Stimulated activated CD8-positive, alpha-beta memory T cell treated with anti-CD3 and anti-CD28 coated beads, Interleukin-12 subunit alpha, Interleukin-12 subunit beta, amount 100 ng/mL, for 1 hour (primary cell): ENCODE data around the gene PRKCZ.

ENCODE experiments used
- DNase-seq: peaks from one replicate; pipeline ENCODE4 v3.0.0-alpha.2; 2020; ENCODE audit warnings: low read depth

PRKCZ gene

DNA sequence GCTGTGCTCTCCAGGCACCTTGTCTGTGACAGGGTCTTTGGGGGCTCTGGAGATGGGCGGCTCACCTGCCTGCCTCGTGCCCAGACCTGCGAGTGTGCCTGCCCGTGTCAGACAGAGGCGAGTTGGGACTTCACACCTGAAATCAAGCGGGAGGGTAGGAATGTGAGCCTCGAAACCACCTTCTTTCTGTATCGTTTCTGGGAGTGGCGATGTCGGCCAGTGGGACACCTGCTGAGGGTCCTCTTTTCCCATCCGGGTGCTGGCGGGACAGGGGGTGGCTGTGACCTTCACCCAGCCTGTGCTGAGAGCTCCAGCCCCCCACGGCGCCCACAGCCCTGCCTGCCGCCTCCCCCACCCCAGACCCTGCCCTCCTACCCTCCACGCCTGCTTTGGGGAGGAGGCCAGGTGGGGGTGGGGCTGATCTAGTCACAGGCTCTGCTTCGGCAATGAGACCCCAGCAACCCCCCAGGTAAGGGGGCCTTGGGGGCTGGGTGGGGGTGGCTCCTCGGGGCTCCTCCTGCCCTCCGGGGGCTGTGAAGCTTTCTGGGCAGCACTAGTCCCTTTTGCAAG, 160.0 kb downstream of the PRKCZ start:
- no peak for DNase-seq

DNA sequence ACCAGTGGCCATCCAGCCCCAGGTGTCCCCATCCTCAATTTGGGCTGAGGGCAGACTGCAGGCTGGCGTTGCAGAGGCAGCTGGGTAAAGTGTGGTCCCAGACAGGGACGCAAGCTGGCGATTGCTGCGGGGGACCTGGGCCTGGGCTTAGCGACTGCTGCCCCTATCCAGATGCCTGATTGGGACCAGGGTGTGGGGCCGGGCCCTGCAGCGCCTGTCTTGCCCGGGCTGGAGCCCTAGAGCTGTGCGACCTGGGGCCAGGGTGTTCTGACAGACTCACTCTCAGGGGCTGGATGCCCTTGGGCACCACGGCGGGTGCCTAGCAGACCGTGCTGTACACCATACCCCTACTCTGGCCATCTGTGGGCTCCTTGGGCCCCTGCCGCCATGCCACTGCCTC, 160.6 kb downstream of the PRKCZ start:
- no peak for DNase-seq

DNA sequence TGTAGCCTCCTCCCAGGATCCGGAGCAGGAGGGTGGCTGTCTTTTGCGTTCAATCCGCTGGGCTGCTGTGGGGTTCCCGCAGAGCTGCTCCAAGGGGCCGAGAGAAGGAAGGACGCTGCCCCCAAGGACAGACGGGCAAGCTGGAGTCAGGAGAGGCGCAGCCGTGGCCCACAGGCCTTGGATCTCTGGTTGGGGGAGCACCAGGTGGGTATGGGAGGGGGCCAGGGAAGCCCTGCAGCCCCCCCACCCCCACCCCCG, 162.0 kb downstream of the PRKCZ start:
- no peak for DNase-seq

DNA sequence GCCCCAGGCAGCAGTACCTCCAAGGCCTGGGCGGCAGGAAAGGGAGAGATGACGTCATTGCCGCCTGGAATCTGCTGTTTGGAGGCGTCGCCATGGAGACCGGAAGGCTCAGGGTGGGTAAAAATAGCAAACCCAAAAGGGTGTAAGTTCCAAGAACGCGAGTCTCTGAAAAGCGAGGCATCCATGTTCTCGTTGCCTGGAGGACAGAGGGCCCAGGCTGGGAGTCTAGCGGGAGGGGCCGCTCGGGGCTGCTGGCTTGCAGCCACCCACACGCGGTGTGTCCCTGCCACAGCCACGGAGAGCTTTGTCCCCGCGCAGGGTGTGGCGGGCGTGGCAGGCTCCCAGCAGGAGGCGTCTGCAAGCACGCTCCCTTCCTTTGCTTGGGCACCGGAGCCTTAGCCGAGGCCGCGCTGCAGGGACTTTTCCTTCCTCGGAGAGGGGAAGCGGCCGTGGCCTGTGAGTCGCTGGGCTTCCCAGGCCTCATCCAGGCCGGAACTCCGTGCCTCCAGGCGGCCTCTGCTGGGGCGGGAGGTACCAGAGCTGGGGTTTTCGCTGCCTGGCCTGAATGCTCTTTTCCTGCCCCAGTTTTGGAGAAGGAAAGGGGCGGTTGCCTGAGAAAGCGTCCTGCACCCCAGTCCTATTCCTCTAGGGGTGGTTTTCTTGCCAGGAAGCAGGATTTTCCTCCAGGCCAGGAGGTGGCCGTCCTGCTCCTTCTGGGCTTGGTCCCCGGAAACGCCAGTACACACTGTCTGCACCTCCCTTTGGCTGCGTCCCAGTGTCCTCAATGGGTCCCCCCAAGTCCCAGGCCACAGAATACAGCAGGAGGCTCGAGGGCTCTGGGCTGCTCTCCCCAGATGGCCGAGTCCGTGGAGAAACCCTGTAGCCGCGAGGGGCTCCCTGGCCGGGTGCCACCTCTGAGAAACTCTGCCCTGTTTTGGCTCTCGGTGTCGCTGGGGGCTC, 162.6 kb downstream of the PRKCZ start:
- DNase-seq = no peak

DNA sequence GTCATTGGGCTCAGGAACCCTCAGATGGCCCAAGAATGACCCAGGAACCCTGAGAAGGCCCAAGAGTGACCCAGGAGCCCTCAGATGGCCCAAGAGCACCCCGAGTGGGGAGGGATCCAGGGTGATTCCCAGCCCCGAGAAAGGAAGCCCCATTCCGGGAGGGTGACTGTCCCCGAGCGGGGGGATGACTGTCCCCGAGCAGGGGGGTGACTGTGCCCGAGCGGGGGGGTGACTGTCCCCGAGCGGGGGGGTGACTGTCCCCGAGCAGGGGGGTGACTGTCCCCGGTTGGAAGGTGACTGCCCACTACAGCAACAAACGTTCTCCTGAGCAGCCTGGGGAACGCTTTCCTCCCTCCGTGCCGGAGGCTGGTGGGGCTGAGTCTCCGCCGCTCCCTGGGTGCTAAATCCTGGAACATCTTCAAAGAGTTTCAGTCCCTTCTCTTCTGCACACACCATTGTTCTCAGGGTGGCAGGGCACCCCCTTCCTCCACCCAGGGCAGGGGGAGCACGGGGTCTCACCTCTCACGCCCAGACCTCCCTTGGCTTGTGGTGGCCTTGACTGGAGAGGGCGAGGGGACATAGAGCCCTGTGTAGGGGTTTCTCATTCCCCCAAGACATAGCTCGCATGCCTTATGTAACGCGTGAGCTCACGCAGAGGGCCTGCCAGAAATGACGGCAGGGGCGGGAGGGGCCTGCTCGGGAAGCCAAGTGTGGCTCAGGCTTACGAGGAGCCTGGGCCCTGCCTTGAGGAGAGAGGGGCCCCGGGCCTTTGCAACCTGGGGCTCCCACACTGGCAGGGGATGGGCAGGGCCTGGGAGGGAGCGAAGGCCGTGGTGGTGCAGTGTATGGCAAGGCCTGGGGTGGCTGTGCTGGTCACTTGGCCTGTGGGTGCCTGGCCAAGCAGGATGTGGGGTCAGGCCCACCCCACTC, 163.6 kb downstream of the PRKCZ start:
- no peak for DNase-seq

DNA sequence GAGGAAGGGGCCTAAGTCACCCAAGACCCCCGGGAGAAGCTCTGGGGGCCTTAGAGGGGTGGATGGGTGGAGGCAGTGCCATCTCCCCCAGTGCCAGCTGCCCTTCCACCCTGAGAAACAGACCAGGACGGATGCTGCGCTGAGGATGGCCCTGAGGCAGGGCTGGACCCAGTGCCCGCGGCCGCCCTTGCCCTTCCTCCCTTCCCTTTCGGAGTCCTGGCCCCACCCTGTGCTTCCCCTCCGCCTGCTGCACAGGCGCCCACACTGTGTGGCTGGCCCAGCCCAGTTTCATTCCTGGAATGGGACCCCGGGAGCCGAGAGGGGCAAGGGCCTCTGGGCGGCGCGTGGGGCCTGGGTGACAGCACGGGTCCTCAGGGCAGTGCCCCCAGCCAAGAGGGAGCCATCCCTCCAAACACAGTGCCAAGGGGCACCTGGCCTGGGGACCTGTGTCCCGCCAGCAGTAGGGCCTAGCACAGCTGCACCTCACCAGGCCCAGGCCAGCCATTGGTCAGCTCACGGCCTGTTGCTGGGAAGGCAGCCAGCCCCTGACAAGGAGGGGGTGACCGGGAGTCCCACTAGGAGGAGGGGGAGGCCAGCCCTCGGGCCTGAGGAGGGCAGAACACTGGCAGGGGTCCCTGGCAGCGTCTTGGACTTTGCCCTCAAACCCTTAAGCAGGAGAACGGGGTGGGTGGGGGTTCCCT, 164.5 kb downstream of the PRKCZ start:
- DNase-seq = no peak

DNA sequence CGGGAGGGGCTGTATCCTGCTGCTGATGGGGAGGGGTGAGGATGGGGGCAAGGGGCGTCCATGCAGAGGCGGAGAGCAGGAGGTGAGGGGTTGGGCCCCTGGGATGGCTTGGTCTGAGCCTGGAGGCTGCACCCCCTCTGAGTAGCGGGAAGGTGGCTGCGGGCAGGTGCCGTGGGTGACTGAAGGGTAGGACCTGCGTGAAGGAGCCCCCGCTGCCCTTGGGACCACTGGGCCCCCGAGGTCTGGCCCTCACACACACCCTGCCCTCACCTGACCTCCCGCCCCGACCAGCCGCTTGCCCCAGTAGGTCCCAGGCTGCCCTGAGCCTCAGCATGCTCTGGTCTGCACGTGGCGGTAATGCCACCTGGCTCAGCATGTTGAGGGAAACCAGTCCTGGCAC, 165.1 kb downstream of the PRKCZ start:
- no peak for DNase-seq

DNA sequence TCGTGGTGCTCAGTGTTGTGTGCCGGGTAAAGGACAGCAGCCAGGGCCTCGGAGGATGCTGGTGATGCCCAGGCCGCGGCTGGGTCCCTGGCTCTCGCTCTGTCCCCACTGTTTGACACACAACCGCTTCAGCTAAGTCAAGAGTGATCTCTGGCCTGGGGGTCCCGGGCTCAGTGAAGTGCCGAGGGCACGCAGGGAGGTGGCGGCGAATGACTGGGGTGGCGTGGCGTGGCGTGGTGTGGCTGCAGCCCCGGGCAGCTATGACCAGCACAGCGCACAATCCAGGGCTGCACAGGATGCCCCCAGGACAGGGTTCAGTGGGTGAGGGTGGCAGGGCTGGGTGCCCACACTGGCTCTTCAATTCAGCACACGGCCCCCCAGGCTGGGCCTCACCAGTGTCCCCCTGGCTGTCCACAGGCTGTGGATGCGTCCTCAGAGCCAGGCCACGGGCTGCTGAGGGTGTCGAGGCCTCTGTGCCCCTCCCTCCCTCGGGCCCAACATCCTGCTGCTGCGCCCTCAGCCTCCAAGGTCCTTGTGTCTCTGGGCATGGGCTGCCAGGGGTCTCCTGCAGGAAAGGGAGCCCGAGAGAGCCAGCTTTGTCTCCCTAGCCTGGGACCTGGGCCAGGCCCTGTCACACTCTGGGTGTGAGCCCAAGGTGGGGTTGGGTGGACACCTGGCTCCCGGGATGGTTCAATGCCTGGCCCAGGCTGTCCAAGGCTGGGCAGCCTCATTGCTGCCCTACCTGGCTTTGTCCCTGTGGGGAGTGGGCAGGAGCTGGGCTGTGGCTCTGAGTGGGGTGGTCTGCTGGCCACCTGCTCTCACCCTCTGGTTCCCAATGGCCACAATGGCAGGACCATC, 165.9 kb downstream of the PRKCZ start:
- no peak for DNase-seq

DNA sequence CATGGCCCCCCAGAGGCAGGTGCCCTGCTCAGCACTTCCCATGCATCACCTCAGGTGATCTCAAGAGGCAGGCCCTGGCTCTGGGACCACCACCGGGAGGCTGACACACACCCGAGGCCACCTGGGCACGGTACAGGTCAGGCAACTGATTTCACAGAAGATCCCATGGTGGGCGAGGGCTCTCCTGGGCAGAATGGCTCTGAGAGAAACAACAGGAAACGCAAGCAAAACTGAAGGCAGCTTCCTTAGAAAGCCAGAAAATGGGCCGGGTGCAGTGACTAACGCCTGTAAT, 166.5 kb downstream of the PRKCZ start:
- no peak for DNase-seq

DNA sequence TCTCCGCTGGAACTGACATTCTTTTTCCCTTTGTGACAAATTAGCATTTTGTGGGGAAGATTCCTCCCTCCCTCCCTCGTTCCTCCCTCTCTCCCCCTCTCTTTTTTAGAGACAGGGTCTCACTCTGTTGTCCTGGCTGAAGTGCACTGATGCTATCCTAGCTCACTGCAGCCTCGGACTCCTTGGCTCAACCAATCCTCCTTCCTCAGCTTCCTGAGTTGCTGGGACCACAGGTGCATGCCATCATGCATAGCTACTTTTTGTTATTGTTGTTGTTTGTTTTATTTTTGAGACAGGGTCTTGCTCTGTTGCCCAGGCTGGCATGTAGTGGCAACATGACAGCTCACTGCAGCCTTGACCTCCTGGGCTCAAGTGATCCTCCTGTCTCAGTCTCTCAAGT, 171.1 kb downstream of the PRKCZ start:
- no peak for DNase-seq

DNA sequence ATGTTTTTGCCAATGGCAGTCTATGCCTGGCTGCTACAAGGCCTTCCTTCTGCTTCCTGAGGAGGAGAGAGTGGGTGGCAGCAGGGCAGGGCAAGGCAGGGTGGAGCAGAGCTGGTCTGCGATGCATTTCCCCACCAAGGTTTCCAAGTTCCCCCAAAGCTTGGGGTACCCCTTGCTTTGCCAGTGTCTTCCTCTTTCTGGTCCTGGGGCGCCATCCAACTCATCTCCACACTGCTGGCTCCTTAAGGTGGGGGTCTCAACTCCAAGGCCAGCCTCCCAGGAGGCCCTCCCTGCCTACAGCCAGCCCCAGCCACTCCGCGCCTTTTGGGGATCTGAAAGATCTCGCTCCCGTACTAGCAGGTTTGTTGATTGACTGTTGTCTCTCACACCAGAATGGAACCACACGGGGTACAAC, 174.0 kb downstream of the PRKCZ start:
- DNase-seq = no peak

DNA sequence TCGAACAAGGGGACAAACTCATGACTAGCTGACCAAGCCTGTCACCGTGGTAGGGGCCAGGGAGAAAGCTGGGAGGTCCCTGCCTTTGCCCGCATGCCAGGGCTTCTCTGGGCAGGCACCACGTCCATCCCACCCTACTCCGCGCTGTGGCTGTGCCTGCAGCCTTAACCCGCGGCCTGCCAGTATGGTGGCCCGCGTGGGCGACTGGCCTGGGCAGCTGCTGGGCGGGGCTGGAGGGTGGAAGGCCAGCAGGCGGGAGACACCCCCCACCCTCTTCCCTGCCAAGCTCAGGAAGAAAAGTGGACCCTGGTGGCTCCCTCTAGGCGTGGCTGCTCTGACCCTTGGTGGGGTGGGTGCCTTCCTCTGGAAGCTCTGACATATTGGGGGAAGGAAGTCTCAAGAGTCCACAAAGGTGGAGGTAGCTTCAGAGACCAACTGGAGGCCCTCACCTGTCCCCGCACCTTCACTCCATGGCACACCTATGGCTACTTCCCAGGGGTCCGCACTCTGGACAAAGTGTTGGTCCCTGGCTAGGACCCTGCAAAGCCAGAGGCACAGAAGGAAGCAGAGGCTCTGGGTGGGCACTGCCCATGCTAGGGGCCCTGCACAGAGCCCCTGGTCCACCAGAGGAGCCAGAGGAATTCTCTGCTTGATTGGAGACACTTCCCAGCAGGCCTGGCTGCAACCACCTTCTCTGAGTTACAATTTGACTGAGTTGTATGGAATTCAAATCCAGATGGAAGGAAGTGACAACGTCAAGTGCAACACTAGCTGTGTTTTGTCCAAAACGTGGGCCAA, 174.6 kb downstream of the PRKCZ start:
- DNase-seq = no peak

DNA sequence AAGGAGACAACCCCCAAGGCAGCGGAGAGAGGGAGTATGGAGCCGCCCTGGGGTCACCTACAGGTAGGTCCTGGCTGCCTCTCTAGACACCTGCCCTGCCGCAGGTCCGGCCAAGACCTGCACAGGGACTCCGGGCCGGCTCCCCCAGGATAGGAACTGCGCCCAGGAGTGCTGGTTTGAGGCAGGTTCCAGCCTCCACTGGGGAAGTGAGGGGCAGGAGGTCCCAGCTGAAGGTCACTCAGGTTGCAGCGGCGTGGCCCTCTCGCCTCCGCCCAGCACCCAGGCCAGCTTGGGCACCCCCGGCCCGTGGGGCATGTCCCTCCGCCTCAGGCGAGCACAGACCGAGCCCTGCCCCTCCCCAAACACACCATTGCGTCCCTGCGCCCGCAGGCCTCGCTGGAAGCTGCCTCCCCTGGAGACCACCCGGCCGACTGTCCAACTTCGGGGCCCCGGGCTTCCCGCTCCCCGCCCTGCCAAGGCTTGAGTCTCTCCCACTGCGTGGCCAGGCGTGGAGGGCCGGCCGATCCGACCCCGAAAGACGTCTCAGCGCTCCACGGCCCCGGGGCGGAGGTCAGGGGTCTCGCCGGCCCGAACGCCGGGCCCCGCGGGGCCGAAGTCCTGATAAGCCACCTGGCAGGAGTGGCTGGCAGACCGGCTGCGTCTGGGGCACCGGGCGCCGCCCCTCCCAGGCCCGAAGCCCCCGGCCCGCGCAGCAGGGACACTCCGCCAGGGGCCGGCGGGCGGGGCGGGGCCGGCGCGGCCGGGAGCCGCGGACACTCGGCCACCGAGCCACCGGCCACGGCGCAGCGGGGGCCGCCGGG, 176.5 kb downstream of the PRKCZ start:
- no peak for DNase-seq

DNA sequence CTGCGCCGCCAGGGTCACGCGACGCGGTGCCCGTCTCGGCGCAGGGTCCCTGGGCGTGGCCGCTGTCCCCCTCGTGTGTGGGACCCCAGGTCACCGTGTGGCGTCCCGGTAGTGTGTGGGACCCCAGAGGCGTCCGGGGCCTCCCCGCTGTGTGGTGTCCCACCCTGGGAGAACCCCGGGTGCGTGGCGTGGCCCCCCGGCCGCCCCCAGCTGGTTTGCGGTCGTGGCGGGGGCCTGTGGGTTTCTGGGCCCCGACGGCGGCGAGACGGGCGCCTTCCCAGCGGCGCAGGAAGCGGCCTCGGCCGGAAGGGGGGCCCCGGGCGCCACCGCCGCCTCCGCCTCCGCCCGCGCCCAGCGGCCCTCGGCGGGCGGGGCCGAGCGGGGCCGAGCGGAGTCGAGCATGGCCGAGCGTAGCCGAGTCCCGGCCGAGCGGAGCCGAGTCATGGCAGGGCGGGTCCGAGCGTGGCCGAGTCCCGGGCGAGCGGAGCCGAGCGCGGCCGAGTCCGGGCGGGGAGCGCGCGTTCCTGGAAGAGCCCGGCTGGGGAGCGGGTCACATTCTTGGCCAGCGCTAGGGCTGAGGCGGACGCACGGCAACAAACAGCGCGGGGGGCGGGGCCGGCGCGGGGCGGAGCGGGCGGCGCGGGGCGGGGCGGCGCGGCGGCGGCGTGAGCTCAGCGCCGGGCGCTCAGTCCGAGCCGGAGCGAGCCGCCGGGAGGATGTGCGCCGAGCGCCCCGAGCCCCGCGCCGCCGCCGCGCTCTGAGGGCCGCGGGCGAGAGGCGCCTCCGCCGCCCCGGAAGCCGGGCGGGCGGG, 177.3 kb downstream of the PRKCZ start:
- DNase-seq = peak; percentile 84

DNA sequence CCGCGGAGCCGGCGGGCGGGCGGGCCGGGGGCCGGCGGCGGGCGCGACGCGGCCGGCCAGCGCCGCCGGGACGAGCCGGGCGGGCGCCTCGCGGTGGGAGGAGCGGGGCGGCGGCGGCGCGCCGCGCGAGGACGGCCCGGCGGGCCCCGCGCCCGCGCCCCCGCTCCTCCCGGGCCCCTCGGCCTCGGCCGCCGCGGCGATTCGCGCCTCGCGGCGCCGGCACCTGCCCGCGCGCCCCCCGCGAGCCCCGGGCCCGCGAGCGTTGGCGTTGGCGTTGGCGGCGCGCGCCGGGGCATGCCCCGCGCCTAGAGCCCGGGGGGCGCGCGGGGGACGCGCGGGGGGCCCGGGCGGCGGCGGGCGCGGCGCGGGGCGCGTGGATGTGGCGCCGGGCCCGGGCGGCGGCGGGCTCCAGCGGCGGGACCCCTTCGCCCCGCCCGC, 178.0 kb downstream of the PRKCZ start, which contains the start of gene SKI:
Gene SKI (plus strand): TSS at position 163 of the 438 bp plus-strand sequence. CDS start 448 bp downstream, outside the sequence.
- DNase-seq = no peak

DNA sequence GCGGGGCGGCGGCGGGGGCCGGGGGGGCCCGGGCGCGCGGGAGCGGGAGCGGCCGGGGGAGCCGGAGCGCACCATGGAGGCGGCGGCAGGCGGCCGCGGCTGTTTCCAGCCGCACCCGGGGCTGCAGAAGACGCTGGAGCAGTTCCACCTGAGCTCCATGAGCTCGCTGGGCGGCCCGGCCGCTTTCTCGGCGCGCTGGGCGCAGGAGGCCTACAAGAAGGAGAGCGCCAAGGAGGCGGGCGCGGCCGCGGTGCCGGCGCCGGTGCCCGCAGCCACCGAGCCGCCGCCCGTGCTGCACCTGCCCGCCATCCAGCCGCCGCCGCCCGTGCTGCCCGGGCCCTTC, 178.5 kb downstream of the PRKCZ start:
- DNase-seq = no peak

DNA sequence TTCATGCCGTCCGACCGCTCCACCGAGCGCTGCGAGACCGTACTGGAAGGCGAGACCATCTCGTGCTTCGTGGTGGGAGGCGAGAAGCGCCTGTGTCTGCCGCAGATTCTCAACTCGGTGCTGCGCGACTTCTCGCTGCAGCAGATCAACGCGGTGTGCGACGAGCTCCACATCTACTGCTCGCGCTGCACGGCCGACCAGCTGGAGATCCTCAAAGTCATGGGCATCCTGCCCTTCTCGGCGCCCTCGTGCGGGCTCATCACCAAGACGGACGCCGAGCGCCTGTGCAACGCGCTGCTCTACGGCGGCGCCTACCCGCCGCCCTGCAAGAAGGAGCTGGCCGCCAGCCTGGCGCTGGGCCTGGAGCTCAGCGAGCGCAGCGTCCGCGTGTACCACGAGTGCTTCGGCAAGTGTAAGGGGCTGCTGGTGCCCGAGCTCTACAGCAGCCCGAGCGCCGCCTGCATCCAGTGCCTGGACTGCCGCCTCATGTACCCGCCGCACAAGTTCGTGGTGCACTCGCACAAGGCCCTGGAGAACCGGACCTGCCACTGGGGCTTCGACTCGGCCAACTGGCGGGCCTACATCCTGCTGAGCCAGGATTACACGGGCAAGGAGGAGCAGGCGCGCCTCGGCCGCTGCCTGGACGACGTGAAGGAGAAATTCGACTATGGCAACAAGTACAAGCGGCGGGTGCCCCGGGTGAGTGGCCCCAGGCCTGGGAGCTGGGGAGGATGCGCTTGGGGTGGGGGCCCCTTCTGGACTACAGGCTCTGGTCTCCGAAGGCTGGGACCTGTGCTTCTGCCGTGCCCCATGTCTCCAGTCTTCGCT, 179.0 kb downstream of the PRKCZ start:
- DNase-seq = peak; percentile 27
